CD4-positive, alpha-beta T cell (primary cell): ENCODE measurements around the gene CAD. TPM values are rescaled to one million over a fixed set of nuclear protein-coding genes. Genes with fewer than 3 reads are reported as not detected.

Source experiments
- ATAC-seq: fragments of 200-7000 bp; cut with Tn5 transposase; one replicate; pipeline ENCODE4 v1.10.0; 2022; ENCODE audit warnings: mild to moderate bottlenecking; ENCODE audit not compliant: poor library complexity
- CTCF ChIA-PET: fragments of 350-600 bp; sonication (Branson Sonifier 250); formaldehyde crosslinking; loops from one replicate; lab custom pipeline; 2021; ENCODE audit warnings: antibody characterized with exemption, inconsistent platforms; lab: Charles Lee
- POLR2A ChIA-PET: fragments of 350-600 bp; sonication (Branson Sonifier 250); formaldehyde crosslinking; loops from one replicate; lab custom pipeline; 2021; ENCODE audit warnings: antibody characterized with exemption, inconsistent platforms; lab: Charles Lee
- DNase-seq, 14 experiments: peaks; one replicate each; pipeline ENCODE4 v3.0.0-alpha.2; 2013 to 2020; ENCODE audit warnings: mixed read lengths in 2 of 14
- H3K27ac ChIP-seq, 2 donors: one replicate each; pipeline versions ENCODE4 v1.5.1 to v1.7.0; 2013; ENCODE audit warnings: low read length in 2 of 2, low read depth in 1 of 2, mild to moderate bottlenecking in 1 of 2
- H3K27me3 ChIP-seq, 2 experiments: 1 replicate in 1 of 2; 2 replicates in 1 of 2; pipeline versions ENCODE4 v1.6.1 to v1.7.0; 2013; ENCODE audit warnings: low read length in 2 of 2, control low read depth in 1 of 2, mild to moderate bottlenecking in 1 of 2, moderate library complexity in 1 of 2; ENCODE audit not compliant: insufficient read depth in 2 of 2, control insufficient read depth in 1 of 2
- H3K36me3 ChIP-seq: one replicate; pipeline ENCODE4 v1.6.1; 2013; ENCODE audit warnings: low read length, control low read depth; ENCODE audit not compliant: insufficient read depth
- H3K4me1 ChIP-seq: one replicate; pipeline ENCODE4 v1.6.1; 2013; ENCODE audit warnings: low read length, control low read depth; ENCODE audit not compliant: insufficient read depth
- H3K4me3 ChIP-seq: one replicate; pipeline ENCODE4 v1.5.1; 2013; ENCODE audit warnings: mild to moderate bottlenecking, low read length, moderate library complexity
- H3K9me3 ChIP-seq, 2 experiments: 1 replicate in 1 of 2; 2 replicates in 1 of 2; pipeline versions ENCODE4 v1.6.1 to v1.7.0; 2013; ENCODE audit warnings: low read length in 2 of 2, mild to moderate bottlenecking in 2 of 2, control low read depth in 1 of 2, moderate library complexity in 1 of 2; ENCODE audit not compliant: control insufficient read depth in 1 of 2, insufficient read depth in 1 of 2
- H3K27ac Mint-ChIP-seq: one replicate; pipeline ENCODE4 v1.8.0; 2020; ENCODE audit warnings: mixed read lengths
- H3K27me3 Mint-ChIP-seq: one replicate; pipeline ENCODE4 v1.8.0; 2021; ENCODE audit warnings: mixed read lengths
- H3K36me3 Mint-ChIP-seq: one replicate; pipeline ENCODE4 v1.8.0; 2021; ENCODE audit warnings: low read depth, mixed read lengths
- H3K4me1 Mint-ChIP-seq: one replicate; pipeline ENCODE4 v1.8.0; 2021; ENCODE audit warnings: low read depth, mixed read lengths
- H3K4me3 Mint-ChIP-seq: one replicate; pipeline ENCODE4 v1.8.0; 2020; ENCODE audit warnings: mild to moderate bottlenecking, mixed read lengths
- H3K9me3 Mint-ChIP-seq: one replicate; pipeline ENCODE4 v1.8.0; 2020; ENCODE audit warnings: mixed read lengths
- CTCF ChIP-seq: fragments of 200-600 bp; IDR thresholded peaks from one replicate; pipeline ENCODE4 v1.8.0; 2022; ENCODE audit warnings: antibody characterized with exemption, mild to moderate bottlenecking
- intact Hi-C, 2 experiments: fragments of 100-400 bp; cut with DNase I in 1 of 2; cut with micrococcal nuclease in 1 of 2; formaldehyde crosslinking; loops; one replicate each; pipeline versions ENCODE4 v1.15.1 to v1.9.0; 2023 to 2025; cut with DNase I, micrococcal nuclease
- total RNA-seq, 174 experiments: library from RNA in 2 of 174; stranded (reverse) in 2 of 174; gene quantifications; one replicate each; pipeline ENCODE4 v1.2.3 and lab custom pipeline; 2021 to 2026

CAD gene
- total RNA-seq, 2 experiments from 2014 or later: 20.0 to 20.3 TPM

GRCh38 chr2:27221166-27221565 is 4.0 kb downstream of the CAD start:
- no peak for TF ChIP-seq CTCF
- Mint-ChIP-seq H3K4me1 (peaks cover 32% of the 10 kb centered on the region), H3K27ac (no peak overlapping the region), H3K36me3 (peaks cover 76% of the 10 kb centered on the region), H3K9me3 (no peaks in the 10 kb centered on the region), H3K27me3 (no peaks in the 10 kb centered on the region), H3K4me3 (peak overlapping the region; percentile 46)
- ATAC-seq: no peak
- intact Hi-C loops: no loop called here
- Histone ChIP-seq H3K36me3 (peaks cover 43% of the 10 kb centered on the region), H3K4me3 (no peak overlapping the region), H3K9me3 (no peaks in the 10 kb centered on the region), H3K27ac (no peak overlapping the region), H3K27me3 (no peaks in the 10 kb centered on the region), H3K4me1 (peaks cover 22% of the 10 kb centered on the region)
- ChIA-PET POLR2A (no interaction called here), CTCF (no interaction called here)
- DNase-seq: no peak

- CTCF ChIA-PET: no interaction called here
- peaks cover 20% of the 10 kb centered on the region for H3K4me1 Mint-ChIP-seq
- Histone ChIP-seq H3K4me1 (peaks cover 14% of the 10 kb centered on the region), H3K9me3 (no peaks in the 10 kb centered on the region), H3K27ac (no peak overlapping the region), H3K36me3 (peaks cover 55% of the 10 kb centered on the region), H3K4me3 (no peak overlapping the region), H3K27me3 (no peaks in the 10 kb centered on the region)
- no peaks in the 10 kb centered on the region for H3K9me3 Mint-ChIP-seq
- peaks cover 76% of the 10 kb centered on the region for H3K36me3 Mint-ChIP-seq
- POLR2A ChIA-PET: no interaction called here
- no peaks in the 10 kb centered on the region for H3K27me3 Mint-ChIP-seq
- TF ChIP-seq CTCF: no peak
- no peak for ATAC-seq
- no peak for DNase-seq
- H3K27ac Mint-ChIP-seq: no peak overlapping the region
- intact Hi-C loops: no loop called here
- H3K4me3 Mint-ChIP-seq: no peak overlapping the region
Observed at GRCh38 chr2:27222407-27222806, 5.2 kb downstream of the CAD start.

DNA sequence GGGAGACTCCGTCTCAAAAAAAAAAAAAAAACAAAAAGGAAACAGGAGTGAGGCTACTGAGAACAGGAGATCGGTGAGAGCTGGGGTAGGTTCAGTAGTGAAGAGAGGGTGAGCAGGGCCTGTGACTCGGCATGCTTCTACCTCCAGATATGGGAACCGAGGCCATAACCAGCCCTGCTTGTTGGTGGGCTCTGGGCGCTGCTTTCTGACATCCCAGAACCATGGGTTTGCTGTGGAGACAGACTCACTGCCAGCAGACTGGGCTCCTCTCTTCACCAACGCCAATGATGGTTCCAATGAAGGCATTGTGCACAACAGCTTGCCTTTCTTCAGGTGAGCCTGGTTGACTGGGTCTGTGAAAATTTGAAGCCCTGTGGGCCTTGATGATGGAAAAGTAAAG is 6.2 kb downstream of the CAD start:
- H3K4me1 ChIP-seq: peaks cover 4% of the 10 kb centered on the region
- DNase-seq (no peak), ATAC-seq (no peak)
- CTCF ChIA-PET: no interaction called here
- intact Hi-C loops: no loop called here
- no peak overlapping the region for H3K27ac ChIP-seq
- POLR2A ChIA-PET: no interaction called here
- no peaks in the 10 kb centered on the region for H3K9me3 Mint-ChIP-seq
- no peaks in the 10 kb centered on the region for H3K27me3 Mint-ChIP-seq
- H3K36me3 Mint-ChIP-seq: peaks cover 76% of the 10 kb centered on the region
- peaks cover 10% of the 10 kb centered on the region for H3K4me1 Mint-ChIP-seq
- no peaks in the 10 kb centered on the region for H3K9me3 ChIP-seq
- peaks cover 64% of the 10 kb centered on the region for H3K36me3 ChIP-seq
- no peak overlapping the region for H3K27ac Mint-ChIP-seq
- no peak overlapping the region for H3K4me3 Mint-ChIP-seq
- no peaks in the 10 kb centered on the region for H3K27me3 ChIP-seq
- H3K4me3 ChIP-seq: no peak overlapping the region
- no peak for TF ChIP-seq CTCF
